ENCODE results near the gene SRSF8. TPM values are rescaled to one million over a fixed set of nuclear protein-coding genes. Genes with fewer than 3 reads are reported as not detected.
"Not testable (repeated sequence)": the region's sequence is repeated elsewhere in the genome, so short reads cannot be mapped to it uniquely, and the experiment has no call there.

The SRSF8 gene
- total RNA-seq, 5 donors from 2014 or later (not counting 1 experiment from before 2014, with no cell fraction given) = 61.2 to 84.0 (median 72.7) TPM

GRCh38 chr11:95049122-95049521, 17.6 kb upstream of the SRSF8 start, which contains the start of gene KDM4F:
TSS of gene KDM4F (plus strand) at chr11:95049422.
- H3K27ac ChIP-seq (ENCODE audit: low read length); H3K27ac Mint-ChIP-seq; H3K36me3 Mint-ChIP-seq; H3K4me1 Mint-ChIP-seq; DNase-seq; ATAC-seq (replicated peaks in 1 of 4); H3K9me3 ChIP-seq; H3K4me1 ChIP-seq (ENCODE audit: control insufficient read depth in 1 of 2, extremely low read depth in 1 of 2, insufficient read depth in 2 of 2, low read length in 2 of 2); H3K4me3 ChIP-seq (ENCODE audit: control insufficient read depth in 1 of 2, extremely low read depth in 1 of 2, low read length in 1 of 2); CTCF ChIA-PET; H3K4me3 Mint-ChIP-seq; H3K9me3 Mint-ChIP-seq; POLR2A ChIA-PET; H3K36me3 ChIP-seq (ENCODE audit: control insufficient read depth in 2 of 2, extremely low read depth in 1 of 2, insufficient read depth in 1 of 2, low read length in 1 of 2): not testable (repeated sequence)
- WGBS (ENCODE audit: insufficient coverage) = no CpG with 5 or more reads among the region's 3 CpGs
- H3K27me3 ChIP-seq (replicated peaks in 1 of 2; ENCODE audit: control insufficient read depth in 2 of 2, extremely low read depth in 1 of 2, insufficient read depth in 2 of 2, low read length in 1 of 2) = peaks cover 0 to 25% of the 10 kb centered on the region in 2 experiments
- H3K27me3 Mint-ChIP-seq = peaks cover 37 to 52% of the 10 kb centered on the region in 2 donors

- H3K9me3 ChIP-seq = no peaks in the 10 kb centered on the region
- H3K27me3 ChIP-seq (replicated peaks in 1 of 2; ENCODE audit: control insufficient read depth in 2 of 2, extremely low read depth in 1 of 2, insufficient read depth in 2 of 2, low read length in 1 of 2) = peaks cover 0 to 21% of the 10 kb centered on the region in 2 experiments
- Mint-ChIP-seq H3K9me3 (no peaks in the 10 kb centered on the region), H3K4me3 (no peak overlapping the region), H3K27me3 (peaks cover 41 to 50% of the 10 kb centered on the region in 2 donors), H3K36me3 (no peaks in the 10 kb centered on the region), H3K27ac (no peak overlapping the region), H3K4me1 (no peaks in the 10 kb centered on the region)
- DNase-seq = no peak
- 72% methylated on average over 22 of the region's 22 CpGs for WGBS (ENCODE audit: insufficient coverage)
- no peaks in the 10 kb centered on the region for H3K4me1 ChIP-seq (ENCODE audit: control insufficient read depth in 1 of 2, extremely low read depth in 1 of 2, insufficient read depth in 2 of 2, low read length in 2 of 2)
- H3K36me3 ChIP-seq (ENCODE audit: control insufficient read depth in 2 of 2, extremely low read depth in 1 of 2, insufficient read depth in 1 of 2, low read length in 1 of 2) = no peaks in the 10 kb centered on the region
- no peak for ATAC-seq (replicated peaks in 1 of 4)
- POLR2A ChIA-PET = interaction anchor here in 1 of 2 donors (0.5 kb wide), 1 partner anchor 691 kb away, joined by 3 read pairs; no protein-coding TSS in a partner anchor
- CTCF ChIA-PET = no interaction called here
- no peak overlapping the region for H3K4me3 ChIP-seq (ENCODE audit: control insufficient read depth in 1 of 2, extremely low read depth in 1 of 2, low read length in 1 of 2)
- H3K27ac ChIP-seq (ENCODE audit: low read length) = no peak overlapping the region
Observed at GRCh38 chr11:95050595-95051202, 16.0 kb upstream of the SRSF8 start.

- Mint-ChIP-seq H3K36me3 (no peaks in the 10 kb centered on the region), H3K4me1 (no peaks in the 10 kb centered on the region), H3K4me3 (no peak overlapping the region), H3K27ac (no peak overlapping the region), H3K27me3 (peaks cover 44 to 52% of the 10 kb centered on the region in 2 donors), H3K9me3 (no peaks in the 10 kb centered on the region)
- Histone ChIP-seq H3K36me3 (ENCODE audit: control insufficient read depth in 2 of 2, extremely low read depth in 1 of 2, insufficient read depth in 1 of 2, low read length in 1 of 2) (no peaks in the 10 kb centered on the region), H3K4me3 (ENCODE audit: control insufficient read depth in 1 of 2, extremely low read depth in 1 of 2, low read length in 1 of 2) (no peak overlapping the region), H3K27ac (ENCODE audit: low read length) (no peak overlapping the region), H3K9me3 (no peaks in the 10 kb centered on the region), H3K27me3 (replicated peaks in 1 of 2; ENCODE audit: control insufficient read depth in 2 of 2, extremely low read depth in 1 of 2, insufficient read depth in 2 of 2, low read length in 1 of 2) (peaks cover 0 to 29% of the 10 kb centered on the region in 2 experiments), H3K4me1 (ENCODE audit: control insufficient read depth in 1 of 2, extremely low read depth in 1 of 2, insufficient read depth in 2 of 2, low read length in 2 of 2) (no peaks in the 10 kb centered on the region)
- 100% methylated on average over 1 of the region's 2 CpGs for WGBS (ENCODE audit: insufficient coverage)
- POLR2A ChIA-PET = no interaction called here
- CTCF ChIA-PET = no interaction called here
- DNase-seq (no peak), ATAC-seq (replicated peaks in 1 of 4) (no peak)
Observed at GRCh38 chr11:95054356-95054755, 12.4 kb upstream of the SRSF8 start.

GRCh38 chr11:95055283-95055897, 11.3 kb upstream of the SRSF8 start:
- WGBS (ENCODE audit: insufficient coverage) = 0% methylated on average over 1 of the region's 2 CpGs
- Mint-ChIP-seq H3K36me3 (no peaks in the 10 kb centered on the region), H3K27ac (no peak overlapping the region), H3K9me3 (no peaks in the 10 kb centered on the region), H3K27me3 (peaks cover 44 to 47% of the 10 kb centered on the region in 2 donors), H3K4me3 (no peak overlapping the region), H3K4me1 (no peaks in the 10 kb centered on the region)
- Histone ChIP-seq H3K27me3 (replicated peaks in 1 of 2; ENCODE audit: control insufficient read depth in 2 of 2, extremely low read depth in 1 of 2, insufficient read depth in 2 of 2, low read length in 1 of 2) (peaks cover 0 to 23% of the 10 kb centered on the region in 2 experiments), H3K36me3 (ENCODE audit: control insufficient read depth in 2 of 2, extremely low read depth in 1 of 2, insufficient read depth in 1 of 2, low read length in 1 of 2) (no peaks in the 10 kb centered on the region), H3K27ac (ENCODE audit: low read length) (no peak overlapping the region), H3K4me1 (ENCODE audit: control insufficient read depth in 1 of 2, extremely low read depth in 1 of 2, insufficient read depth in 2 of 2, low read length in 2 of 2) (no peaks in the 10 kb centered on the region), H3K4me3 (ENCODE audit: control insufficient read depth in 1 of 2, extremely low read depth in 1 of 2, low read length in 1 of 2) (no peak overlapping the region), H3K9me3 (no peaks in the 10 kb centered on the region)
- ChIA-PET POLR2A (no interaction called here), CTCF (interaction anchor here in 1 of 2 donors (0.6 kb wide), 1 partner anchor 39 kb away, joined by 14 read pairs; no protein-coding TSS in a partner anchor)
- ATAC-seq (replicated peaks in 1 of 4) = no peak
- DNase-seq = no peak

- Histone ChIP-seq H3K4me3 (ENCODE audit: control insufficient read depth in 1 of 2, extremely low read depth in 1 of 2, low read length in 1 of 2) (no peak overlapping the region), H3K27ac (ENCODE audit: low read length) (no peak overlapping the region), H3K4me1 (ENCODE audit: control insufficient read depth in 1 of 2, extremely low read depth in 1 of 2, insufficient read depth in 2 of 2, low read length in 2 of 2) (no peaks in the 10 kb centered on the region), H3K9me3 (no peaks in the 10 kb centered on the region), H3K36me3 (ENCODE audit: control insufficient read depth in 2 of 2, extremely low read depth in 1 of 2, insufficient read depth in 1 of 2, low read length in 1 of 2) (no peaks in the 10 kb centered on the region), H3K27me3 (replicated peaks in 1 of 2; ENCODE audit: control insufficient read depth in 2 of 2, extremely low read depth in 1 of 2, insufficient read depth in 2 of 2, low read length in 1 of 2) (peaks cover 0 to 17% of the 10 kb centered on the region in 2 experiments)
- no peaks in the 10 kb centered on the region for H3K4me1 Mint-ChIP-seq
- CTCF ChIA-PET = interaction anchor here in 1 of 2 donors (0.6 kb wide), 1 partner anchor 89 kb away, joined by 4 read pairs; no protein-coding TSS in a partner anchor
- POLR2A ChIA-PET = interaction anchor here in 1 of 2 donors (0.5 kb wide), 1 partner anchor 542 kb away, joined by 19 read pairs; no protein-coding TSS in a partner anchor
- no peaks in the 10 kb centered on the region for H3K9me3 Mint-ChIP-seq
- no peak overlapping the region for H3K4me3 Mint-ChIP-seq
- no peak overlapping the region for H3K27ac Mint-ChIP-seq
- no peak for ATAC-seq (replicated peaks in 1 of 4)
- 95% methylated on average over 6 of the region's 8 CpGs for WGBS (ENCODE audit: insufficient coverage)
- no peaks in the 10 kb centered on the region for H3K36me3 Mint-ChIP-seq
- DNase-seq = no peak
- H3K27me3 Mint-ChIP-seq = peaks cover 34 to 37% of the 10 kb centered on the region in 2 donors
Observed at GRCh38 chr11:95057959-95058358, 8.8 kb upstream of the SRSF8 start.

- no peaks in the 10 kb centered on the region for H3K36me3 Mint-ChIP-seq
- no peak overlapping the region for H3K27ac Mint-ChIP-seq
- WGBS (ENCODE audit: insufficient coverage) = no CpG with 5 or more reads among the region's 1 CpG
- no peak overlapping the region for H3K4me3 Mint-ChIP-seq
- Histone ChIP-seq H3K4me1 (ENCODE audit: control insufficient read depth in 1 of 2, extremely low read depth in 1 of 2, insufficient read depth in 2 of 2, low read length in 2 of 2) (no peaks in the 10 kb centered on the region), H3K9me3 (no peaks in the 10 kb centered on the region), H3K27me3 (replicated peaks in 1 of 2; ENCODE audit: control insufficient read depth in 2 of 2, extremely low read depth in 1 of 2, insufficient read depth in 2 of 2, low read length in 1 of 2) (peaks cover 0 to 16% of the 10 kb centered on the region in 2 experiments), H3K36me3 (ENCODE audit: control insufficient read depth in 2 of 2, extremely low read depth in 1 of 2, insufficient read depth in 1 of 2, low read length in 1 of 2) (no peaks in the 10 kb centered on the region), H3K27ac (ENCODE audit: low read length) (no peak overlapping the region), H3K4me3 (ENCODE audit: control insufficient read depth in 1 of 2, extremely low read depth in 1 of 2, low read length in 1 of 2) (no peak overlapping the region)
- H3K9me3 Mint-ChIP-seq = no peaks in the 10 kb centered on the region
- ChIA-PET POLR2A (interaction anchor here in 1 of 2 donors (0.5 kb wide), 1 partner anchor 543 kb away, joined by 19 read pairs; no protein-coding TSS in a partner anchor), CTCF (no interaction called here)
- DNase-seq (no peak), ATAC-seq (replicated peaks in 1 of 4) (no peak)
- peaks cover 28 to 32% of the 10 kb centered on the region in 2 donors for H3K27me3 Mint-ChIP-seq
- H3K4me1 Mint-ChIP-seq = no peaks in the 10 kb centered on the region
Observed at GRCh38 chr11:95058621-95059020, 8.1 kb upstream of the SRSF8 start.
